Measurements from ENCODE around the gene DCBLD1. TPM values are rescaled to one million over a fixed set of nuclear protein-coding genes. Genes with fewer than 3 reads are reported as not detected.
A peak's percentile ranks its signal among the peaks of the same experiment; 100 is the strongest.

DCBLD1 gene
- total and polyA plus RNA-seq, 2 of the 4 experiments (the other 2 are of a cell fraction), result 21.1 to 27.8 TPM

GRCh38 chr6:117568247-117568646, 85.8 kb downstream of the DCBLD1 start:
- ChIA-PET CTCF (interaction anchor here (0.5 kb wide), 1 partner anchor 118 kb away, joined by 3 read pairs; no protein-coding TSS in a partner anchor), POLR2A (ENCODE audit: unreplicated experiment) (interaction anchor here (0.6 kb wide), 2 partner anchors 30 to 725 kb away, joined by 3 to 8 read pairs; no protein-coding TSS in a partner anchor)
- Histone ChIP-seq H2BK5ac (ENCODE audit: low read depth, low read length, poor library complexity, severe bottlenecking) (no peak overlapping the region), H3K4me1 (ENCODE audit: control insufficient read depth, insufficient read depth, low read length) (no peaks in the 10 kb centered on the region), H3K4ac (ENCODE audit: low read depth, low read length) (no peak overlapping the region), H2BK15ac (ENCODE audit: low read depth, low read length) (no peak overlapping the region), H3K27me3 (ENCODE audit: control insufficient read depth, insufficient read depth, low read length) (no peaks in the 10 kb centered on the region), H3K9ac (ENCODE audit: low read depth, low read length) (no peak overlapping the region), H3K23ac (ENCODE audit: low read depth, low read length) (no peak overlapping the region), H3K36me3 (ENCODE audit: control insufficient read depth, insufficient read depth, low read length) (peaks cover 18% of the 10 kb centered on the region), H3K4me3 (ENCODE audit: insufficient read depth, low read depth, low read length) (no peak overlapping the region), H3K9me1 (ENCODE audit: insufficient read depth, low read length) (no peaks in the 10 kb centered on the region), H3K9me3 (ENCODE audit: control insufficient read depth, insufficient read depth, low read length) (no peaks in the 10 kb centered on the region), H4K20me1 (ENCODE audit: insufficient read depth, low read length) (no peaks in the 10 kb centered on the region), H3K14ac (replicated peaks; ENCODE audit: low read depth, low read length) (no peak overlapping the region), H4K8ac (ENCODE audit: low read depth in 2 of 2, low read length in 2 of 2) (no peak overlapping the region), H2AK5ac (ENCODE audit: low read depth, low read length) (no peak overlapping the region), H3K27ac (ENCODE audit: insufficient read depth, low read length) (no peak overlapping the region), H2AFZ (replicated peaks; ENCODE audit: low read length, poor library complexity) (no peak overlapping the region), H4K91ac (ENCODE audit: insufficient read depth, low read depth, low read length) (no peak overlapping the region), H2AK9ac (replicated peaks; ENCODE audit: low read depth, low read length, poor library complexity) (no peak overlapping the region), H2BK20ac (ENCODE audit: low read depth, low read length) (no peak overlapping the region), H3K79me1 (ENCODE audit: low read depth in 1 of 2, low read length in 2 of 2) (peaks cover 3 to 9% of the 10 kb centered on the region in 2 experiments; a peak in 2 of 4 replicates), H3K18ac (ENCODE audit: low read depth, low read length) (no peak overlapping the region), H3K56ac (ENCODE audit: extremely low read depth, insufficient read depth, low read length) (no peak overlapping the region), H2BK120ac (ENCODE audit: low read depth, low read length) (no peak overlapping the region), H3K4me2 (ENCODE audit: low read depth, low read length) (no peak overlapping the region), H4K5ac (ENCODE audit: low read depth, low read length) (no peak overlapping the region)
- DNase-seq (no peak), ATAC-seq (ENCODE audit: low read depth) (no peak)
- TF ChIP-seq BHLHE40 (IDR thresholded peaks at IDR 0.05; ENCODE audit: low read depth, low read length), result no peak
- TF ChIP-seq MAFK (IDR thresholded peaks at IDR 0.05; ENCODE audit: low read depth, low read length), result peak; percentile 72
- BruUV-seq (replicated peaks), result no TSS peak
- WGBS, 2 experiments (ENCODE audit: extremely low coverage in 2 of 2, insufficient read length in 1 of 2), result 100% methylated on average over 1 of the region's 2 CpGs; no CpG with 5 or more reads in 1 of the 2 experiments
- in situ Hi-C loops (cut with MboI; ENCODE audit: low sequenced_read_pairs) (no loop called here), dilution Hi-C loops (cut with HindIII; ENCODE audit: low sequenced_read_pairs, unreplicated experiment) (no loop called here), intact Hi-C loops (cut with micrococcal nuclease) (no loop called here)
